Neural cell (in vitro differentiated cells): ENCODE results near the gene PIK3R6.

ENCODE experiments used
- CTCF ChIP-seq: fragments of 450-650 bp; IDR thresholded peaks from 2 replicates; pipeline ENCODE4 v1.5.1; 2014; ENCODE audit warnings: antibody characterized with exemption, mild to moderate bottlenecking, moderate library complexity; ENCODE audit not compliant: poor library complexity, severe bottlenecking
- EP300 ChIP-seq: fragments of 450-650 bp; conservative IDR thresholded peaks from 2 replicates; pipeline ENCODE4 v1.6.1; 2014; ENCODE audit warnings: antibody characterized with exemption, mild to moderate bottlenecking, moderate library complexity; ENCODE audit not compliant: poor library complexity, severe bottlenecking
- EZH2 ChIP-seq: fragments of 200-600, 300-800 bp; shearing (Covaris generic), sonication (generic); IDR thresholded peaks from 2 replicates; pipeline ENCODE4 v1.6.1; 2014; ENCODE audit warnings: antibody characterized with exemption, low read length, borderline replicate concordance, mild to moderate bottlenecking; ENCODE audit not compliant: insufficient read depth, poor library complexity, severe bottlenecking
- MXI1 ChIP-seq: fragments of 450-650 bp; conservative IDR thresholded peaks from 2 replicates; pipeline ENCODE4 v1.6.1; 2014; ENCODE audit warnings: antibody characterized with exemption, mild to moderate bottlenecking; ENCODE audit not compliant: poor library complexity, severe bottlenecking
- POLR2AphosphoS5 ChIP-seq: IDR thresholded peaks from 2 replicates; pipeline ENCODE4 v1.6.1; 2012
- RAD21 ChIP-seq: fragments of 450-650 bp; conservative IDR thresholded peaks from 2 replicates; pipeline ENCODE4 v1.6.1; 2014; ENCODE audit warnings: antibody characterized with exemption, mild to moderate bottlenecking, moderate library complexity
- REST ChIP-seq: IDR thresholded peaks from 2 replicates; pipeline ENCODE4 v1.6.1; 2012; ENCODE audit warnings: borderline replicate concordance
- SMC3 ChIP-seq: fragments of 450-650 bp; conservative IDR thresholded peaks from 2 replicates; pipeline ENCODE4 v1.6.1; 2014; ENCODE audit warnings: antibody characterized with exemption, mild to moderate bottlenecking, moderate library complexity; ENCODE audit not compliant: poor library complexity
- TAF1 ChIP-seq: IDR thresholded peaks from 2 replicates; pipeline ENCODE4 v1.6.1; 2012; ENCODE audit warnings: low read depth

DNA sequence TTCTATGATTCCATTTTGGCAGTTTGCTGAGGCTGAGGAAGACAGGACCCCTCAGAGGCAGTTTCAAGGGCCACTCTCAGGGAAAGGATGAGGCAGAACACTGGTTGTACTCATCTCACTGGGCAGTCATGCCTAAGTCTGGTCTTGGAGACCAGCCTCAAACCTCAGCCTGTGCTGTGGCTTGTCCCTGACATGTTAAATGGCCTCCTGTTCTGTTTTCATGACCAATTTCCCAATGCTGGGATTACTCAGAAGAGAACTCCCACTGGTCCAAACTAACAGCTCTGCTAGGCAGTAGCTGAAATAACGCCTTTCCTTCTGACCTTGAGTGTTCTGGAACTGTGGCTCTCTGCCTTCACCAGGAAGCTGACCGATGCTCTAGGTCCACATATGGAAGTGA is 100.7 kb downstream of the PIK3R6 start:
- TF ChIP-seq POLR2AphosphoS5, result no peak
- TF ChIP-seq CTCF, result no peak
- TF ChIP-seq SMC3, result no peak
- no peak for TF ChIP-seq REST
- TF ChIP-seq EZH2, result no peak
- no peak for TF ChIP-seq RAD21
- no peak for TF ChIP-seq TAF1
- no peak for TF ChIP-seq EP300
- no peak for TF ChIP-seq MXI1
